HCT116 (cell line): Measurements from ENCODE around the gene RXRA. TPM values are rescaled to one million over a fixed set of nuclear protein-coding genes. Genes with fewer than 3 reads are reported as not detected.

ENCODE experiments used
- ATAC-seq: fragments of 200-7000 bp; cut with Tn5 transposase; 2 replicates; pipeline ENCODE4 v1.9.1; 2020; ENCODE audit warnings: mild to moderate bottlenecking, moderate library complexity
- BruUV-seq: library from RNA; stranded (reverse); fragments of 400-500 nt; replicated peaks from 2 replicates; lab custom pipeline; 2021; lab: Mats Ljungman, UMichigan
- CTCF ChIA-PET: fragments of 300-600 bp; sonication (Branson Sonifier 250); formaldehyde crosslinking; loops from one replicate; lab custom pipeline; 2021; ENCODE audit warnings: antibody characterized with exemption; lab: Charles Lee
- POLR2A ChIA-PET: fragments of 300-600, 350-600 bp; sonication (Branson Sonifier 250); formaldehyde crosslinking; loops from one replicate; lab custom pipeline; 2021; ENCODE audit warnings: antibody characterized with exemption; lab: Charles Lee
- RAD21 ChIA-PET, 2 experiments: fragments of 300-600 bp; sonication (Branson Sonifier 250); formaldehyde crosslinking; loops; one replicate each; lab custom pipeline; 2023; ENCODE audit warnings: low total read pairs in 2 of 2; ENCODE audit not compliant: uncharacterized antibody in 2 of 2, unreplicated experiment in 2 of 2, low non-redundant PET in 1 of 2; lab: Charles Lee
- DNase-seq: peaks from one replicate; pipeline ENCODE4 v3.0.0-alpha.2; 2010; ENCODE audit warnings: low read depth, low spot score
- H2AFZ ChIP-seq: fragments of 200-600 bp; shearing (Covaris generic), sonication (generic); 2 replicates; pipeline ENCODE4 v1.6.1; 2017; ENCODE audit warnings: low read depth, mixed run types, mixed read lengths, antibody characterized with exemption, low read length; ENCODE audit not compliant: poor library complexity, severe bottlenecking
- H3K27ac ChIP-seq: 2 replicates; pipeline ENCODE4 v1.5.1; 2012; ENCODE audit warnings: low read depth, low read length
- H3K27me3 ChIP-seq: fragments of 200-600 bp; sonication (generic); 2 replicates; pipeline ENCODE4 v1.6.1; 2016; ENCODE audit warnings: mixed run types, low read length, mixed read lengths; ENCODE audit not compliant: insufficient read depth
- H3K36me3 ChIP-seq, 2 experiments: fragments of 200-500 bp in 1 of 2; fragments of 200-600 bp in 1 of 2; sonication (Bioruptor generic) in 1 of 2; sonication (generic) in 1 of 2; 2 replicates each; pipeline versions ENCODE4 v1.5.1 to v1.6.1; 2014 to 2016; ENCODE audit warnings: low read length in 2 of 2, inconsistent platforms in 1 of 2, mixed read lengths in 1 of 2, mixed run types in 1 of 2; ENCODE audit not compliant: insufficient read depth in 2 of 2, control insufficient read depth in 1 of 2
- H3K4me1 ChIP-seq, 2 experiments: fragments of 200-600 bp in 1 of 2; sonication (generic) in 1 of 2; 2 replicates each; pipeline versions ENCODE4 v1.5.1 to v1.6.1; 2012 to 2017; ENCODE audit warnings: low read length in 2 of 2, inconsistent platforms in 1 of 2, mild to moderate bottlenecking in 1 of 2, mixed read lengths in 1 of 2, mixed run types in 1 of 2, moderate library complexity in 1 of 2; ENCODE audit not compliant: insufficient read depth in 2 of 2, control insufficient read depth in 1 of 2
- H3K4me2 ChIP-seq: fragments of 200-600 bp; sonication (generic); 2 replicates; pipeline ENCODE4 v1.6.1; 2017; ENCODE audit warnings: mixed run types, low read length, mixed read lengths
- H3K4me3 ChIP-seq, 2 experiments: fragments of 200-600 bp in 1 of 2; sonication (generic) in 1 of 2; replicated peaks in 1 of 2; 2 replicates each; pipeline ENCODE4 v1.5.1; 2011 to 2016; ENCODE audit warnings: low read length in 2 of 2, control low read depth in 1 of 2, low read depth in 1 of 2, mild to moderate bottlenecking in 1 of 2, mixed read lengths in 1 of 2, mixed run types in 1 of 2
- H3K79me2 ChIP-seq: fragments of 200-600 bp; sonication (generic); 2 replicates; pipeline ENCODE4 v1.6.1; 2017; ENCODE audit warnings: mild to moderate bottlenecking, mixed run types, low read length, moderate library complexity, mixed read lengths; ENCODE audit not compliant: insufficient read depth
- H3K9ac ChIP-seq: fragments of 200-600 bp; sonication (generic); 2 replicates; pipeline ENCODE4 v1.6.1; 2016; ENCODE audit warnings: low read length, mixed read lengths
- H3K9me2 ChIP-seq: fragments of 200-600 bp; sonication (generic), shearing (Covaris generic); 2 replicates; pipeline ENCODE4 v1.6.1; 2017; ENCODE audit warnings: mixed run types, mild to moderate bottlenecking, moderate library complexity; ENCODE audit not compliant: insufficient read depth
- H3K9me3 ChIP-seq, 2 experiments: fragments of 200-500 bp in 1 of 2; fragments of 200-600 bp in 1 of 2; sonication (Bioruptor generic) in 1 of 2; sonication (generic) in 1 of 2; 2 replicates each; pipeline ENCODE4 v1.6.1; 2014 to 2017; ENCODE audit warnings: low read length in 2 of 2, mixed read lengths in 2 of 2, inconsistent platforms in 1 of 2, low read depth in 1 of 2, mild to moderate bottlenecking in 1 of 2, mixed run types in 1 of 2, moderate library complexity in 1 of 2; ENCODE audit not compliant: control insufficient read depth in 1 of 2, insufficient read depth in 1 of 2
- H4K20me1 ChIP-seq: fragments of 200-600 bp; sonication (generic), shearing (Covaris generic); 2 replicates; pipeline ENCODE4 v1.6.1; 2017; ENCODE audit warnings: mixed run types, mild to moderate bottlenecking, moderate library complexity; ENCODE audit not compliant: insufficient read depth
- ATF3 ChIP-seq: IDR thresholded peaks from 2 replicates; pipeline ENCODE4 v1.6.1; 2012
- CBX3 ChIP-seq: IDR thresholded peaks from 2 replicates; pipeline ENCODE4 v1.6.1; 2012; ENCODE audit warnings: low read depth
- CEBPB ChIP-seq: IDR thresholded peaks from 2 replicates; pipeline ENCODE4 v1.6.1; 2012; ENCODE audit warnings: low read depth
- EZH2 ChIP-seq: fragments of 200-600 bp; sonication (generic); IDR thresholded peaks from 2 replicates; pipeline ENCODE4 v1.6.1; 2017; ENCODE audit warnings: antibody characterized with exemption, mixed run types
- POLR2A ChIP-seq: IDR thresholded peaks from 2 replicates; pipeline ENCODE4 v1.7.0; 2011; ENCODE audit warnings: borderline replicate concordance; ENCODE audit not compliant: insufficient read depth, insufficient read length; ENCODE audit errors: extremely low read depth
- SIN3A ChIP-seq: IDR thresholded peaks from 2 replicates; pipeline ENCODE4 v1.6.1; 2012; ENCODE audit warnings: low read depth
- SP1 ChIP-seq: IDR thresholded peaks from 2 replicates; pipeline ENCODE4 v1.6.1; 2012; ENCODE audit warnings: low read depth
- SRF ChIP-seq: IDR thresholded peaks from 2 replicates; pipeline ENCODE4 v1.6.1; 2012; ENCODE audit warnings: low read depth
- YY1 ChIP-seq: IDR thresholded peaks from 2 replicates; pipeline ENCODE4 v1.6.1; 2011; ENCODE audit warnings: low read length, low read depth, moderate library complexity, mild to moderate bottlenecking; ENCODE audit not compliant: insufficient replicate concordance; ENCODE audit errors: extremely low read depth
- ZBTB33 ChIP-seq: IDR thresholded peaks from 2 replicates; pipeline ENCODE4 v1.6.1; 2011; ENCODE audit warnings: mild to moderate bottlenecking, low read length, moderate library complexity; ENCODE audit not compliant: insufficient replicate concordance; ENCODE audit errors: extremely low read depth
- intact Hi-C: fragments of 100-400 bp; cut with micrococcal nuclease; formaldehyde crosslinking; loops from 2 replicates; pipeline ENCODE4 v1.10.0; 2022
- total RNA-seq: library from RNA; stranded (reverse); gene quantifications from one replicate; pipeline ENCODE4 v1.2.1, GENCODE V29; 2021; ENCODE audit not compliant: unreplicated experiment

Gene RXRA
- total RNA-seq, 1 experiment from 2014 or later: 43.9 TPM

- TF ChIP-seq YY1 (no peak), POLR2A (no peak), SIN3A (no peak), SP1 (no peak)
These were observed 37.5 kb upstream of the RXRA start (continued) for GRCh38 chr9:134288746-134289145.

- TF ChIP-seq SRF (no peak), CBX3 (no peak), CEBPB (no peak), ATF3 (no peak), EZH2 (no peak), ZBTB33 (no peak)
- ATAC-seq (no peak), DNase-seq (no peak)
- Histone ChIP-seq H3K9me2 (no peaks in the 10 kb centered on the region), H3K79me2 (no peaks in the 10 kb centered on the region), H3K4me1 (peaks cover 0 to 4% of the 10 kb centered on the region in 2 experiments; a peak in 1 of 4 replicates), H3K27ac (no peak overlapping the region), H3K36me3 (no peaks in the 10 kb centered on the region), H3K4me3 (no peak overlapping the region), H4K20me1 (no peaks in the 10 kb centered on the region), H3K9ac (no peak overlapping the region), H3K9me3 (no peaks in the 10 kb centered on the region), H3K27me3 (no peaks in the 10 kb centered on the region), H2AFZ (no peak overlapping the region), H3K4me2 (no peak overlapping the region)
- CTCF ChIA-PET: no interaction called here
- intact Hi-C loops: no loop called here
- RAD21 ChIA-PET: no interaction called here
- BruUV-seq: no TSS peak
- POLR2A ChIA-PET: no interaction called here
These were observed 36.9 kb upstream of the RXRA start for GRCh38 chr9:134289241-134289875.
